H9 (cell line): ENCODE results near the gene NRXN3. TPM values are rescaled to one million over a fixed set of nuclear protein-coding genes. Genes with fewer than 3 reads are reported as not detected.
A peak's percentile ranks its signal among the peaks of the same experiment; 100 is the strongest.

ENCODE experiments used
- DNase-seq: peaks from one replicate; pipeline ENCODE4 v3.0.0-alpha.2; 2017
- H2AFZ ChIP-seq: one replicate; pipeline ENCODE4 v1.6.1; 2013; ENCODE audit warnings: mild to moderate bottlenecking, low read length, control low read depth, moderate library complexity
- H2AK5ac ChIP-seq: 2 replicates; pipeline ENCODE4 v1.6.1; 2013; ENCODE audit warnings: low read length, control low read depth, mixed read lengths; ENCODE audit not compliant: insufficient read length
- H2BK120ac ChIP-seq: one replicate; pipeline ENCODE4 v1.6.1; 2013; ENCODE audit warnings: low read depth, mild to moderate bottlenecking, low read length, control low read depth, inconsistent platforms; ENCODE audit not compliant: poor library complexity, severe bottlenecking
- H2BK12ac ChIP-seq: 2 replicates; pipeline ENCODE4 v1.6.1; 2013; ENCODE audit warnings: low read length, control low read depth, mixed read lengths, low read depth; ENCODE audit not compliant: insufficient read length
- H2BK15ac ChIP-seq: 2 replicates; pipeline ENCODE4 v1.6.1; 2013; ENCODE audit warnings: low read depth, low read length, control low read depth
- H2BK20ac ChIP-seq: one replicate; pipeline ENCODE4 v1.6.1; 2013; ENCODE audit warnings: low read depth, mild to moderate bottlenecking, low read length, control low read depth, inconsistent platforms; ENCODE audit not compliant: poor library complexity, severe bottlenecking
- H2BK5ac ChIP-seq: 2 replicates; pipeline ENCODE4 v1.6.1; 2013; ENCODE audit warnings: low read length, control low read depth, mixed read lengths; ENCODE audit not compliant: insufficient read length
- H3K14ac ChIP-seq: 2 replicates; pipeline ENCODE4 v1.6.1; 2013; ENCODE audit warnings: low read length, control low read depth; ENCODE audit not compliant: insufficient read depth
- H3K18ac ChIP-seq: 2 replicates; pipeline ENCODE4 v1.6.1; 2013; ENCODE audit warnings: low read depth, mild to moderate bottlenecking, mixed read lengths, low read length, control low read depth; ENCODE audit not compliant: insufficient read length
- H3K23ac ChIP-seq: 2 replicates; pipeline ENCODE4 v1.6.1; 2013; ENCODE audit warnings: low read length, control low read depth, mixed read lengths, low read depth; ENCODE audit not compliant: insufficient read length
- H3K23me2 ChIP-seq: 2 replicates; pipeline ENCODE4 v1.6.1; 2013; ENCODE audit warnings: low read depth, mild to moderate bottlenecking, mixed read lengths, low read length, control low read depth; ENCODE audit not compliant: insufficient read length, poor library complexity, severe bottlenecking
- H3K27ac ChIP-seq: 2 replicates; pipeline ENCODE4 v1.5.1; 2013; ENCODE audit warnings: low read length, control low read depth, mixed read lengths, low read depth; ENCODE audit not compliant: insufficient read length
- H3K27me3 ChIP-seq: 2 replicates; pipeline ENCODE4 v1.6.1; 2013; ENCODE audit warnings: low read length, control low read depth, inconsistent platforms; ENCODE audit not compliant: insufficient read depth
- H3K4ac ChIP-seq: 2 replicates; pipeline ENCODE4 v1.6.1; 2013; ENCODE audit warnings: low read depth, mild to moderate bottlenecking, control low read depth, inconsistent platforms, low read length, moderate library complexity
- H3K4me1 ChIP-seq: 2 replicates; pipeline ENCODE4 v1.6.1; 2013; ENCODE audit warnings: low read length, control low read depth, inconsistent platforms; ENCODE audit not compliant: insufficient read depth
- H3K4me2 ChIP-seq: 2 replicates; pipeline ENCODE4 v1.6.1; 2013; ENCODE audit warnings: low read length, control low read depth, mixed read lengths; ENCODE audit not compliant: insufficient read length, insufficient read depth
- H3K56ac ChIP-seq: 2 replicates; pipeline ENCODE4 v1.6.1; 2013; ENCODE audit warnings: low read depth, mild to moderate bottlenecking, mixed read lengths, low read length, control low read depth; ENCODE audit not compliant: insufficient read length
- H3K79me1 ChIP-seq: 2 replicates; pipeline ENCODE4 v1.6.1; 2013; ENCODE audit warnings: low read depth, mild to moderate bottlenecking, moderate library complexity, low read length, control low read depth, inconsistent platforms; ENCODE audit not compliant: insufficient read depth, poor library complexity, severe bottlenecking
- H3K79me2 ChIP-seq: 2 replicates; pipeline ENCODE4 v1.6.1; 2013; ENCODE audit warnings: low read length, control low read depth, inconsistent platforms; ENCODE audit not compliant: insufficient read depth
- H3K9ac ChIP-seq: 2 replicates; pipeline ENCODE4 v1.6.1; 2013; ENCODE audit warnings: low read length, control low read depth, mixed read lengths; ENCODE audit not compliant: insufficient read length; ENCODE audit errors: extremely low read depth
- H3K9me3 ChIP-seq: one replicate; pipeline ENCODE4 v1.6.1; 2013; ENCODE audit warnings: low read depth, low read length, inconsistent platforms; ENCODE audit not compliant: control insufficient read depth
- H3T11ph ChIP-seq: one replicate; pipeline ENCODE4 v1.6.1; 2013; ENCODE audit warnings: mild to moderate bottlenecking, low read length, control low read depth, inconsistent platforms
- H4K20me1 ChIP-seq: one replicate; pipeline ENCODE4 v1.6.1; 2013; ENCODE audit not compliant: control insufficient read depth, insufficient read length, insufficient read depth
- H4K5ac ChIP-seq: 2 replicates; pipeline ENCODE4 v1.6.1; 2013; ENCODE audit warnings: low read depth, mild to moderate bottlenecking, mixed read lengths, low read length, control low read depth; ENCODE audit not compliant: insufficient read length
- H4K8ac ChIP-seq: replicated peaks from 2 replicates; pipeline ENCODE4 v1.6.1; 2013; ENCODE audit warnings: low read length, control low read depth, mixed read lengths, low read depth; ENCODE audit not compliant: insufficient read length
- H4K91ac ChIP-seq: 2 replicates; pipeline ENCODE4 v1.6.1; 2013; ENCODE audit warnings: low read depth, mild to moderate bottlenecking, moderate library complexity, mixed read lengths, low read length, control low read depth; ENCODE audit not compliant: insufficient read length
- H3K27ac Mint-ChIP-seq, 3 experiments: 2 replicates in 2 of 3; 3 replicates in 1 of 3; pipeline ENCODE4 v1.8.0; 2020 to 2021; ENCODE audit warnings: mixed read lengths in 3 of 3, mild to moderate bottlenecking in 1 of 3, moderate library complexity in 1 of 3
- H3K27me3 Mint-ChIP-seq: 2 replicates; pipeline ENCODE4 v1.8.0; 2021; ENCODE audit warnings: low read depth, mild to moderate bottlenecking, moderate library complexity, mixed read lengths
- H3K36me3 Mint-ChIP-seq, 3 experiments: 2 replicates in 2 of 3; 3 replicates in 1 of 3; pipeline ENCODE4 v1.8.0; 2020 to 2021; ENCODE audit warnings: low read depth in 3 of 3, mixed read lengths in 3 of 3; ENCODE audit not compliant: insufficient read depth in 1 of 3
- H3K4me1 Mint-ChIP-seq, 2 experiments: 2 replicates each; pipeline ENCODE4 v1.8.0; 2020; ENCODE audit warnings: mixed read lengths in 2 of 2
- H3K4me3 Mint-ChIP-seq, 2 experiments: 2 replicates in 1 of 2; 3 replicates in 1 of 2; pipeline ENCODE4 v1.8.0; 2020 to 2021; ENCODE audit warnings: mild to moderate bottlenecking in 2 of 2, mixed read lengths in 2 of 2, moderate library complexity in 1 of 2
- H3K9me3 Mint-ChIP-seq, 2 experiments: 2 replicates in 1 of 2; 3 replicates in 1 of 2; pipeline ENCODE4 v1.8.0; 2020; ENCODE audit warnings: mild to moderate bottlenecking in 2 of 2, mixed read lengths in 2 of 2, moderate library complexity in 1 of 2
- CTCF ChIP-seq: fragments of 200-600 bp; sonication (generic); conservative IDR thresholded peaks from 3 replicates; pipeline ENCODE4 v1.8.0; 2021; ENCODE audit warnings: antibody characterized with exemption, mild to moderate bottlenecking
- WGBS: extraction: QIAGEN DNeasy Blood & Tissue Kit; methylation state at CpG from one replicate; pipeline ENCODE4 v1.1.7; 2013; ENCODE audit warnings: missing lambda C conversion rate, low lambda C conversion rate, mixed read lengths; ENCODE audit not compliant: insufficient read length; ENCODE audit errors: extremely low coverage; 5-methylcytosine and 5-hydroxymethylcytosine counted together
- total RNA-seq: library from RNA; stranded (reverse); gene quantifications from 2 replicates; pipeline ENCODE4 v1.2.1, GENCODE V29; 2021

Gene NRXN3
- total RNA-seq, 1 experiment from 2014 or later = 1.8 TPM

- H2AFZ ChIP-seq = no peak overlapping the region
- no peak overlapping the region for H2BK15ac ChIP-seq
- no peak overlapping the region for H2BK20ac ChIP-seq
- no peak overlapping the region for H3K27ac ChIP-seq
- H2BK120ac ChIP-seq = no peak overlapping the region
- no peaks in the 10 kb centered on the region for H3K9me3 Mint-ChIP-seq
- no peak overlapping the region for H4K8ac ChIP-seq
- H3K27me3 Mint-ChIP-seq = no peaks in the 10 kb centered on the region
- H3K9me3 ChIP-seq = no peaks in the 10 kb centered on the region
- H3K9ac ChIP-seq = no peak overlapping the region
- no peak overlapping the region for H4K91ac ChIP-seq
- peaks cover 13 to 26% of the 10 kb centered on the region in 2 experiments for H3K4me1 Mint-ChIP-seq
- H3K4me2 ChIP-seq = no peak overlapping the region
- H3K4ac ChIP-seq = no peak overlapping the region
- H3K18ac ChIP-seq = no peak overlapping the region
- no peak for DNase-seq
- no peak overlapping the region for H3T11ph ChIP-seq
- H4K5ac ChIP-seq = no peak overlapping the region
- no peaks in the 10 kb centered on the region for H3K27me3 ChIP-seq
- no peaks in the 10 kb centered on the region for H4K20me1 ChIP-seq
- no CpG with 5 or more reads among the region's 3 CpGs for WGBS
- H3K27ac Mint-ChIP-seq = peak overlapping the region in 1 of 3 experiments; percentile 31; a peak in 2 of 7 replicates
- no peak overlapping the region for H2AK5ac ChIP-seq
- H2BK12ac ChIP-seq = no peak overlapping the region
- H3K79me1 ChIP-seq = no peaks in the 10 kb centered on the region
- H3K4me3 Mint-ChIP-seq = no peak overlapping the region
- H3K23ac ChIP-seq = no peak overlapping the region
- no peaks in the 10 kb centered on the region for H3K36me3 Mint-ChIP-seq
- peaks cover 2% of the 10 kb centered on the region; the same call in 1 of the 2 replicates for H3K4me1 ChIP-seq
- H2BK5ac ChIP-seq = no peak overlapping the region
- TF ChIP-seq CTCF = no peak
- H3K79me2 ChIP-seq = no peaks in the 10 kb centered on the region
- no peak overlapping the region for H3K14ac ChIP-seq
- no peak overlapping the region for H3K56ac ChIP-seq
- H3K23me2 ChIP-seq = no peaks in the 10 kb centered on the region
Measured at GRCh38 chr14:78292003-78292402, 121.8 kb downstream of the NRXN3 start.
